ENCODE measurements around the gene TBX20.

Gene TBX20

DNA sequence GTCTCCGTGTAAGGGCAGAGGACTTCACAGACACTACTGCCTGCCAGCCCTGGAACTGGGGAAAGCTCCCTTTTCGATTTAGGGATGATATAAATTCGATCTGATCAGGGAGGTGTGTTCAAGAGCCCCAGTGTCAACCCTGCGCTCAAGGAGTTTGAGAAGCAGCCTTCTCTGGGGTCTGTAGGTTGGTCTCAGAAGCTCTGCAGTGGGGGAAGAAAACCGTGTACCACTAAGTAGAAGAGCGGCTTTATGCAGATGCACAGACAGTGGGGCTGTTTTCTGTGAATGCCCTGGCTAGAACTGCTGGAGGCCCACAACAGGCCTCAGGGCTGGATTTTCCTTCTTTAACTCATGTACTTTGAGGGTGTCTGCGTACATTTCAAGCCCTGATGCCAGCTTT is 6.3 kb upstream of the TBX20 start:
- TF ChIP-seq, protein P1, sequence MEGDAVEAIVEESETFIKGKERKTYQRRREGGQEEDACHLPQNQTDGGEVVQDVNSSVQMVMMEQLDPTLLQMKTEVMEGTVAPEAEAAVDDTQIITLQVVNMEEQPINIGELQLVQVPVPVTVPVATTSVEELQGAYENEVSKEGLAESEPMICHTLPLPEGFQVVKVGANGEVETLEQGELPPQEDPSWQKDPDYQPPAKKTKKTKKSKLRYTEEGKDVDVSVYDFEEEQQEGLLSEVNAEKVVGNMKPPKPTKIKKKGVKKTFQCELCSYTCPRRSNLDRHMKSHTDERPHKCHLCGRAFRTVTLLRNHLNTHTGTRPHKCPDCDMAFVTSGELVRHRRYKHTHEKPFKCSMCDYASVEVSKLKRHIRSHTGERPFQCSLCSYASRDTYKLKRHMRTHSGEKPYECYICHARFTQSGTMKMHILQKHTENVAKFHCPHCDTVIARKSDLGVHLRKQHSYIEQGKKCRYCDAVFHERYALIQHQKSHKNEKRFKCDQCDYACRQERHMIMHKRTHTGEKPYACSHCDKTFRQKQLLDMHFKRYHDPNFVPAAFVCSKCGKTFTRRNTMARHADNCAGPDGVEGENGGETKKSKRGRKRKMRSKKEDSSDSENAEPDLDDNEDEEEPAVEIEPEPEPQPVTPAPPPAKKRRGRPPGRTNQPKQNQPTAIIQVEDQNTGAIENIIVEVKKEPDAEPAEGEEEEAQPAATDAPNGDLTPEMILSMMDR (IDR thresholded peaks at IDR 0.05; ENCODE audit: low read length, missing control alignments), result no peak
- H3K4me3 ChIP-seq (replicated peaks; ENCODE audit: low read depth, low read length), result no peak overlapping the region
- no peak for DNase-seq (ENCODE audit: low read depth)

DNA sequence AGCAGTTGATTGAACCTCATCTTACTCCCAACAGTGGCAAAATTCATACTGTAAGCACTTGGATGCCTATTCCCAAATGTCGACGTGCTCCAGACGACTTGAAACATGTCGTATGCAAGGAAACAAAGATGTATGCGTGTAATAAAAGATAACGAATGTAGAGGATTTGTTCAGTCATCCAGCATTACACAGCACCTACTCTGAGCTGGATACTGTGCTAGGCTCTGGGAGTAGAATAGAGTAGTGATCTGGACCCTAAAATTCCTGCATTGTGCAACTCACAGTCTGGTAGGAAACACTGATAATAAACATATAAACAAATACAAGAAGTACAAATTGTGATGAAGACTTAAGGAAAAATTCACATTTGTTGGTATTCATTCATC is 5.6 kb upstream of the TBX20 start:
- TF ChIP-seq, protein P1 (IDR thresholded peaks at IDR 0.05; ENCODE audit: low read length, missing control alignments), result no peak
- H3K4me3 ChIP-seq (replicated peaks; ENCODE audit: low read depth, low read length), result no peak overlapping the region
- DNase-seq (ENCODE audit: low read depth), result peak; percentile 58

DNA sequence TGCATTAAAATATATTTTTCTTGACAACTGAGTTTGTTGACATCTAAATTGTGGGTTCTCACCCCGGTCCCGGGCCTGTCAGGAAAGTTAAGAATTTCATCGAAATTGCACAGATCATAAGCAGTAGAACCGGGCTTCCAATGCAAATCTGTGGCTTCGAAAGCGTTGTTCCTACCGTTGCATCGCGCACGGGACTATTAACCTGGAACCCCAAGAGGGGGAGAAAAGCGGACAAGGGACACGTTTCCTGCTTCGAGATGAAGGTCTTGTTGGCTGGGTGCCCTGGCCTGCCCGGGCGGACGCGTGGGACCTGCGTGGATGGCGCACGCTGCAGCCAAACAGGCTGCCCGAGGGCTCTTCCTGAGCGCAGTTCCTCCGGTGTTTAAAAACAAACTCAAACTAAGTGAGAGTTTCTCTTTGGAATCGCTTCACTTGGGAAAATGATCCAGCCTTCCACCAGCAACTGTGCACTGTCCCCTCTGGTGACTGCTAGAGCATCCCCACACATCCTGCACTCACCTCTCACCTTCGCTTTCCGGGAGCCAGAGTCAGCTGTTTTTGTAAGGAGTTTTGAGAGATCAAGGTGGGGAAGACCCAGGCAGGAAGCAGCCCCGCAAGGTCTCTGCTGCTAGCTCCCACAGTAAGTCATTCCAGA is 5.1 kb upstream of the TBX20 start:
- DNase-seq (ENCODE audit: low read depth), result no peak
- TF ChIP-seq, protein P1 (IDR thresholded peaks at IDR 0.05; ENCODE audit: low read length, missing control alignments), result no peak

DNA sequence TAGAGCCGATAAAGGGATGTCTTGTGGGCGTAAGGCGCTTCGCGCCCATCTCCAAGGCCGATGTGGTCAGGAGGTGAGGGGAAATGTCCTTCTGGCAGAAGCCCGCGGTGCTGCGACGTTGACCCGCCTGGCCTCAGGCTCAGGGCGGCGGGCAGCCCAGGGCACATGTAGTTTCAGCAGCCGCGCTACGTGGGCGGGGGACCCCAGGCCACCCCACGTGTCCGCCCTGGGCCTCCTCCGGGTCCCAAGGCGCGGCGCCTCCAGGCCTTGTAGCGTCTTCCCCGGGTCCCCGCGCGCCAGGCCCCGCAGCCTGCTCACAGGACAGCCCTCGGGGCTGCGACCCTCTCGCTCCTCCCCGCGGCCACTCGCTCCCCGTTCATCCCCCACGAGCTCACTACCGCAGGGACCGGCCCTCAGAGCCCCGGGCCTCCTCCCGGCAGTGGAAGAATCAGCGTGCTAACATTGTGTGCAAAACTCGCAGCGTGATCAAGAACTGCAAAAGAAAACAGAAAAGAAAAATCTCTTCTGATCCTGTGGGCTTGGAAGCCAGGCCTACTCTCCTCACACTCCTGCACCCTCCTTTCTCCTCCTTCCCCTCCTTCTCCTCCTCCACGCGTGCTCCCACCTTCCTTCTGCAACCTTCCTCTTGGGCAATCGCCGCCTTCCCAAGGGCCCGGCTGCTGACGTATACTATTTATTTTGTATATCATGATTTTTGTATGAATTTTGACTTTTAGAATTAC is 4.4 kb upstream of the TBX20 start:
- TF ChIP-seq, protein P1 (IDR thresholded peaks at IDR 0.05; ENCODE audit: low read length, missing control alignments), result no peak

More for the DNA sequence above, 5.1 kb upstream of the TBX20 start:
- H3K4me3 ChIP-seq (replicated peaks; ENCODE audit: low read depth, low read length), result no peak overlapping the region

DNA sequence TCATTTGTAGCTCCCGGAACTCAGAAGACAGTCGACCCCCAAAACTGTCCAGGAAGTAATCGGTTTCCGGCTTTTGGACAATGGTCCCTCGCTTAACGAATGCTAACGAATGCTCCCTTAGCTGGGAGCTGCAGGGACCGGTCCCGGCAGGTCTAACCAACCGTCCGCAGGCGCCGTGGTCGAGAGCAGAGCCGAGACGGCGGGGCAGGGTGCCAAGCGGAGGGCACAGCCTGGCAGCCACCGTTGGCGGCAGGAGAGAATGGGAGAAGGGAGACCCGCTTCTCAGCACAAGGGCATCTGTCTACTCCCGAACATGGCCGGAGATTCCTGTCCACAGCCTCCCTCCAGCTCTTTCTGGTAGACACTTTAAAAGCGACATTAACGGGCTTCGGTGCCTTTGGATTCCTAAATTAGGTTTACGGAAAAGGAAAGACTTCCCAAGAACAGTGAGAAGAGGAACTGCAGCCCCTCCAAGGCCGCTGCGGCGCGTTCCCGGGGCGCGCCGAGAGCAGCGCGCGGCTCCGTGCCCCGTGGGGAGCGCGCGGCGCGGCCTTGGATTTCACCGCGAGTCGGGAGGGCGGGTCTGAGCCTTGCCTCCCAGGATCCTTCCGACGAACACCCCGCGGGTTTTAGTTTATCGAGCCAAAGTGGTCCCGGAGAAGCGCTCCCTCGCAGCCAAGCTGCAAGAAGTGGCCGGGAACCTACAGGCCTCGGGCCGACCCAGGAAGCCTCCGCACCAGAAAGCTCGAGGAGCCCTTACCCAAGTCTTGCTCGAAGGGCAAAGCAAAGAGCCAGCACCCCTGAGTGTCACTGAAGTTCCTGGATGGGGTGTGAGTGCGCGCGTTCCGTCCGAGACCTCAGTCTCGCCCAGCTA is 3.6 kb upstream of the TBX20 start:
- TF ChIP-seq, protein P1 (IDR thresholded peaks at IDR 0.05; ENCODE audit: low read length, missing control alignments), result no peak
- H3K4me3 ChIP-seq (replicated peaks; ENCODE audit: low read depth, low read length), result peak overlapping the region; percentile 36
- DNase-seq (ENCODE audit: low read depth), result no peak

More for the DNA sequence above, 4.4 kb upstream of the TBX20 start:
- H3K4me3 ChIP-seq (replicated peaks; ENCODE audit: low read depth, low read length), result no peak overlapping the region
- DNase-seq (ENCODE audit: low read depth), result peak; percentile 60

DNA sequence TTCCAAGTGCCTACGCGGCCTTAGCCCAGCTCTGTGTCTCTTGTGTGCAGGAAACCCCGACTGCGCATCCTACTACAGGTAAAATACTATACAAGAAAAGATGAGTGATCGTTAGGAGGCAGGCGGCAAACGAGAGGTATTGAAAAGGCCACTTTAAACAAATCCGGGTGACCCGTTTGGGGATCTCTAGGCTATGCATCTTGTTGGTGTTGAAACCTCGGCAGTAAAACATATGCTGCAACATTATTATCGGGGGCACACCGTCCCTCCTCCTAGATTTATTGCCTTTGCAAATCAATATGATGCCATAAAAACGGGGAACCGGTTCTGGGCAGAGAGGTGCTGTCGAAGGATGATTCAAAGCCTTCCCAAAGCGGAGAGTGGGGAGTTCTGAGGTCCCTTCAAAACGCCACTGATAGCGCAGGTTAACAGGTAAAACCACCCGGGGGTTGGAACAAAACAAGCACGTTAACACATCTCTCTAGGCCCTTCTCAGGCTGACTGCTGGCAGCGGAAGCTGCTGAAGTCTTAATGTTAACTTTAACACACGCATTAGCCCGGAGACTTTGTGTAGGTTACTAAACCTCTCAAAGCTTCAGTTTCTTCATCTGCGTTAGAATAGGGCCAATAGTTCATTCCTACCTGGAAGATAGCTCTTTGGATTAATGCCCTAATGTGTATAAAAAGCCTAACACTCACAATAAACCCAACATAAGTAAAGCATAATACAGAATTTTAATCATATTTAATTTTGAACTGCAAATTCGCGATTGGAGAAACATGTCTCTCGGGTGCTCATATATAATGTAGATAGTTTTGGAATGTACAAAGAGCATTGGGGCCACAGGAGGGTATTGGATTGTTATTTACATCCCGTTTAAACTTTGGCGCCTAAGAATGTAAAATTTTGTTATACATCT is 2.6 kb upstream of the TBX20 start:
- TF ChIP-seq, protein P1 (IDR thresholded peaks at IDR 0.05; ENCODE audit: low read length, missing control alignments), result no peak
- peak overlapping the region; percentile 36 for H3K4me3 ChIP-seq (replicated peaks; ENCODE audit: low read depth, low read length)
- DNase-seq (ENCODE audit: low read depth), result no peak

Data from fibroblast of pulmonary artery (primary cell).